HUDEP-2 (cell line): ENCODE measurements around the gene EML4.
A peak's percentile ranks its signal among the peaks of the same experiment; 100 is the strongest.
"Not testable (repeated sequence)": the region's sequence is repeated elsewhere in the genome, so short reads cannot be mapped to it uniquely, and the experiment has no call there.

Experiments used
- DNase-seq, 76 experiments: peaks; one replicate each; lab custom pipeline; 2025; ENCODE audit not compliant: unreplicated experiment in 76 of 76; lab: John Stamatoyannopoulos, UW

The EML4 gene

DNA sequence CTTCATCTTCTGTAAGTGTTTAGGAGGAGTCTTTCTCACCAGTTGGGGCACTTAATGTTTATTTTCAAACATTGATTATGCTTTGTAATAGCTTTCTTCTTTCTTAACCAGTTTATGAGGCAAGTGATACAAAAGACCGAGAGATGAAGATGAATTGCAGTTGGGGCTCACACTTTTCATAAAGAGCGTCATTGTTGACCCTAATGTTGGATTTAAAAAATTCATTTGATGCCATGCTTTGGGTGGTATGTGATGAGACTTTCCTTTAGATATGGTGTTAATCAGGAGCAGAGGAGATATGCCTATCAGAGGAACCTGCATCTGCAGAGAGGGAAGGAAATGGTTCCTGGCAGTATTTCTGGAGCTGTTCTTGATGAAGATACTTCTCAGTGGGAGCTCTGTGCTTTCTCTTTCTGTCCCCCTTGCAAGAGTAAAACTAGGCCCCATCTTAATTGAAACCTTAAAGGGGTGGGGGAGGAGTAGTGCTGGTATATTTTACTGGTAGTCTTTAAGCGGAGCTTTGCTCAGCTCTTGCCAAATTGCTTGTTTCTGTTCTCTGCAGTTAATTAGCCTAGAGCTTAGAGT lies 2.3 kb downstream of the EML4 start:
- no peak for DNase-seq

DNA sequence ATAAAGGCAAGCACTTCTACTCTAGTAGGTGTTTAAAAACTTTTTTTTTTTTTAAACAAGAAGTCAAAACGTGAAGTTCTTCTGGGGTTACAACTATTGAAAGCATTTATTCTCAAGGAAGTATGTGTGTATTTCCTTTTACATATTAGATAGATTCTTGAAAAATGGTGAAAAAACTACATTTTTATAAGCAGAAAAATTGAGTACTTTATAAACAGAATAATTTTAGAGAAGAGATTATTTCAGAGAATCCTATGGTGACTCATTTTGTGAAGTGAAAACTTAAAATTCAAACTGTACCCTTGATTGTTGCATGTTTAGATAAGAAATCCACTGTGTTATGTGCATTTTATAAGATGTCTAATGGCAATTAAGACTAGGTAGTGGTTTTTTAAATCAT lies 2.9 kb downstream of the EML4 start:
- no peak for DNase-seq

DNA sequence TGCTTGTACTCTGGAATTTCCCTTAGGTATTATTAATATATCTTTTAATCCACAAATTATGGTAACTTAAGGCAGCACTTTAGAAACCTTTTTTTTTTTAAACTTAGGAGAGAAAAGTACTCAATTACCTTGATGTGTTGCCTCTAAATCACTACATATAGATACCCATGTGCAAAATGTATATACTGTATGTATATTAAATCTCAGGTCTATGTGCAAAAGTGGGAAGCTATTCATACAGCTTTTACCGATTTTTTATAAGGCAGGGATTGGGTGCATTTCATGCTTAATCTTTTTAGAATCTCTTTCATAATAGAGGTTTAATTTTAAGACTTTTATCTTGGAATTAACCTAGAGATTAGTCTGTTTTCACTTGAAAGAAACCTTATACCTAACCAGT lies 3.4 kb downstream of the EML4 start:
- no peak for DNase-seq

DNA sequence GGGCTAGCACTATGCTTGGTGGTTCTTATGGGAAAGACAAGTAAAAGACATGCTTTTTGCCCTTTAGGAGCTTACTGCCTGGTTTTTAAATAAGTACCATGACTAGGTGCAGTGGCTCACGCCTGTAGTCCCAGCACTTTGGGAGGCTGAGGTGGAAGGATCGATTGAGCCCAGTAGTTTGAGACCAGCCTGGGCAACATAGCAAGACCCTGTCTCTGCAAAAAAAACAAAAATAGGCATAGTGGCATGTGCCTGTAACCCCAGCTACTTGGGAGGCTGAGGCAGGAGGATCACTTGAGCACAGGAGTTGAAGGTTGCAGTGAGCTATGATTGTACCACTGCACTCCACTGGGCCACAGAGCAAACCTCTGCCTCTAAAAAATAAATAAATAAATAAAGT lies 4.3 kb downstream of the EML4 start:
- DNase-seq = not testable (repeated sequence)

DNA sequence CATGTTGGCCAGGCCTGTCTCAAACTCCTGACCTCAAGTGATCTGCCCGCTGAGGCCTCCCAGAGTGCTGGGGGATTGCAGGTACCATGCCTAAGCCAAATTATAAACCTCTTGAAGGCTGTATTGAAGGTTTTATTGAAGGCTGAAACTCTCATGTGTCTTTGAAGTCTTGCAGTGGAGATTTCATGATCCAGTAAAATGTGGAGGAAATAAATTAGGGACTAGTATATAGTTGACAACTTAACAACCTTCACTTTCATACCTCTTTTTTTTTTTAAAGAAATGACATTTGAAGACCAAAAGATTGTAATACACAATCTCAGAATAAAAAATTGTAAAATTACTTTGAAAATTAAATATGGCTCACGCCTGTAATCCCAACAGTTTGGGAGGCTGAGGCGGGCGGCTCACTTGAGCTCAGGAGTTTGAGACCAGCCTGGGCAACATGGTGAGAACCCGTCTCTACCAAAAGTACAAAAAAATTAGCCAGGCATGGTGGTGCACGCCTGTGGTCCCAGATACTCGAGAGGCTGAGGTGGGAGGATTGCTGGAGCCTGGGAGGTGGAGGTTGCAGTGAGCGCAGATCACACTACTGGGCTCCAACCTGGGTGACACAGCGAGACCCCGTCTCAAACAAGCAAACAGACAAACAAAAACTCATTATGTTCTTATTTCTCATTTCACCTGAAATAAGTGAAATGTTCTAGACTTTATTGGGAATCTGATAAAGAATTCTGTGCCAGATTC lies 8.0 kb downstream of the EML4 start:
- no peak for DNase-seq

DNA sequence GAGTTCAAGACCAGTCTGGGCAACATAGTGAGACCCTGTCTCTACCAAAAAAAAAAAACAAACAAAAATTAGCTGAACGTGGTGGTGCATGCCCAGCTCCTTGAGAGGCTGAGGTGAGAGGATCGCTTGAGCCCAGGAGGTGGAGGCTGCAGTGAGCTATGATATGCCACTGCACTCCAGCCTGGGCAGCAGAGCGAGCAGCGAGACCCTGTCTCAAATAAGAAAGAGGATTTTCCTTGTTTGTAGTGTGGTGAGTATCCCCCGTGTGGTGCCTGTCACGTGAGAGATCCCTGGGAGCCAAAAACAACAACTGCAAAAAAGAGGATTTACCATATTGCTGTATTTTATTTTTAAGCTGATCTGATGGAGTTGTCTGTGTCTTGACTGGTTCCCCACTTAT lies 9.2 kb downstream of the EML4 start:
- no peak for DNase-seq

DNA sequence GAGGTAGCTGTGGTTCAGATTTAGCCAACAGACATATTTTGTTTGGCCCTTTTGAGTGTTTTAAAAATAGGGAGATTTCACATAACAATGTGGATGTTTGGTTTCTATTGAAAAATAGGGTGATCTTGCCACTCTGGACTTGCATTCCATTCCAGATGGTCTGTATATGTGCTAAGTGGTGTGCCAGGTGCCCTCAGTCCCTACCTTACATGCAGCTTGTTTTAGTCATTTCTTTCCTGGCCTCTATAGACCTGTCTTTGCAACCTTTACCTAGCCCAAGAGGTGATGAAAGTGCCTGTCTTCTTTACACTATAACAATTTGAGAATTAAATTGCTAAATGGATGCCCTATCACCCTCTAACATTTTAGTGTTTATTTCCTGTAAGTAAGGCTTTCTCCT lies 11.1 kb downstream of the EML4 start:
- no peak for DNase-seq

DNA sequence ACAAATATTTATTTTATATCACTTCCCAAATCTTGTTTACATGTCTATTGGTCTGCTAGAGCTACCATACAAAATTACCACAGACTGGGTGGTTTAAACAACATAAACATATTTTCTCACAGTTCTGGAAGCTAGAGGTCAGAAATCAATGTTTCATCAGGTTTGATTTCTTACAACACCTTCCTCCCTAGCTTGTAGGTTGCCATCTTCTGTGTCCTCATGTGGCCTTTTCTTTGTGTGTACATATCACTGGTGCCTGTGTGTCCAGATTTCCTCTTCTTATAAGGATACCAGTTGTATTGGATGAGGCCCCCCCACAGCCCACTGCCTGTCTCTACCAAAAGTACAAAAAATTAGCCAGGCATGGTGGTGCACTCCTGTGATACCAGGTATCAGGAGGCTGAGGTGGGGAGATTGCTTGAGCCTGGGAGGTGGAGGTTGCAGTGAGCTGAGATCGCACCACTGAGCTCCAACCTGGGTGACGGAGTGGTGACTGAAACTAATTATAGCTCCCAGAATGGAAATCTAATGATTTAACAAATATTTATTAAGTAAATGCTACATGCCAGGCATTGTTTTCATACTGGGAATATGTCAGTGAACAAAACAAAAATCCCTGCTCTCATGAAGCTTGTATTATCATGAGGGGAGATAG lies 13.6 kb downstream of the EML4 start:
- DNase-seq = no peak

DNA sequence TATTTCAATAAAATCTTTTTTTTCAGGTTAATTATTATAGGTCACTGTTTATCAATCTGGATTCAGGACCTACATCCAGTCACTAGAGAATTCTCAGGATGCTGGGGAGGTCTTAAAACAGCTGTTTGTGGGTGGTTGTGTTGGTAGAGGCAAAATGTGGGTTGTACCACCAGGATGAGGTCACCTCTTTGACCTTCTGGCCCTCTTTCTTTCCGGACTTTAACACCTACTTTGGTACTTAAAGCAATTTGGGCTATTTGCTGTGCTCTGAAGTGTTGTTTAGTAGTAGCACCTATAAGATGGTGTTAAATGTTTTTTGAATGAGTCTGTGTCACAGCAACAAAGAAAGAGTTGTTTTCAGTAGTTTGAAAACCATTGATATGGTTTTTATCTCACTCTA lies 14.6 kb downstream of the EML4 start:
- no peak for DNase-seq

DNA sequence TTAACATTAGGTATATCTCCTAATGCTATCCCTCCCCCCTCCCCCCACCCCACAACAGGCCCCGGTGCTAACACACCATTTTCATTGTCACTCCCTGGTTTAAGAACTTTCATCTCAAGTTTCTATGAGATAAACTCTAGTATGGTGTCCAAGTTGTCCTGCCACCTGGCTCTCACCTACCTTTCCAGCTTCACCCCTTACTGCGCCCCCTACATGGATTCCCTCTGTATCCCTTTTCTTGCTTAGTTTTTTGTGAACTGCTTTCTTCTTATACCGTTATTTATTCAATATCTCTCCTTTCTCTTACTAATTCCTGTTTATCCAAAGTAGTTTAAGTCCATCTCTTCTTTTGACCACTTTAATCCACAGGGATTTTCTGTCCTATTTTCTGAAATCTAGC lies 15.2 kb downstream of the EML4 start:
- no peak for DNase-seq

DNA sequence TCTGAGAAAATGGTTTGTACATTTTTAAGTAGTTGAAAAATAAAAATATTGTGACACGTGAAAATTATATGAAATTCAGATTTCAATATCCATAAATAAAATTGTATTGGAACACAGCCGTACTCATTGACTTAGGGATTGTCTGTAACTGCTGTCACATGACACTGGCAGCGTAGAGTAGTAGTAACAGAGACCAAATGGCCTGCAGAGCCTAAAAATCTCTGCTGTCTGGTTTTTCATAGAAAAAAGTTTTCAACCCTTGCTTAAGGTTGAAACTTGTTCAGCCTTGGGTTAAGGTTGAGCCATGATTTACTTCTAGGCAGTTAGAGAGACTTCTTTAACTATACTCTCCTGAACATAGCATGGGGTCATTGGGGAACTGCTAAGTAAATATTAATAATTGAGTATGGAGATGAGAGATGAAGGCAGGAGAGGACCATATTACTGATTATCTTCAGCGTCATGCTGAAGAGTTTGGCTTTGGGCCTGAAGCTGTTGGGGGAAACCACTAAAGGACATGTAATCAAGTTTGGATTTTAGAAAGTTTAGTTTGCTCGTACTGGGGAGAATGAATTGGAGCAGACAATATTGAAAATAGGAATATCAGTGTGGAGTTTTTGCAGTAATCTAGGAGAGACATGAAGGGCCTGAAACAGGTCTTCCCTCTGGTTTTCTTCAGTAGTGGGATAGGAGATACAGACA lies 16.2 kb downstream of the EML4 start:
- peak in 1 of 76 experiments; percentile 3 for DNase-seq

DNA sequence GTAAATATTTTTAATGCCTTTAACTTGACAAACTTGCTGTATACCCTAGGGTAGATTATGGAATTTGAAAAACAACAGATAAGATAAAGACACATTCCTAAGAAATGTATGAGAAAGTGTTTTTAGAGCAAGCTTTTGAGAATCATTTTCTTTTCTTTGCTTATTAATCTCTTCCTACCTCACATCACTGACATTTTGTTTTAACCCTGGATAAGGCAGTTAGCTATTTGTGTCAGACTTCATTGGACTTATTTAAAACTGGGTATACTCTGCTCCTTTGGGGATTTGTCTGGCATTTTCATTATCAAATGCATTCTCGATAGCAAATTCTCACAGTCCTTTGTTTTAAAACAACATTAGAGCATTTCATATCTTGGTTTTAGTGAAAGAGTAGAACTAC lies 17.2 kb downstream of the EML4 start:
- DNase-seq = no peak

DNA sequence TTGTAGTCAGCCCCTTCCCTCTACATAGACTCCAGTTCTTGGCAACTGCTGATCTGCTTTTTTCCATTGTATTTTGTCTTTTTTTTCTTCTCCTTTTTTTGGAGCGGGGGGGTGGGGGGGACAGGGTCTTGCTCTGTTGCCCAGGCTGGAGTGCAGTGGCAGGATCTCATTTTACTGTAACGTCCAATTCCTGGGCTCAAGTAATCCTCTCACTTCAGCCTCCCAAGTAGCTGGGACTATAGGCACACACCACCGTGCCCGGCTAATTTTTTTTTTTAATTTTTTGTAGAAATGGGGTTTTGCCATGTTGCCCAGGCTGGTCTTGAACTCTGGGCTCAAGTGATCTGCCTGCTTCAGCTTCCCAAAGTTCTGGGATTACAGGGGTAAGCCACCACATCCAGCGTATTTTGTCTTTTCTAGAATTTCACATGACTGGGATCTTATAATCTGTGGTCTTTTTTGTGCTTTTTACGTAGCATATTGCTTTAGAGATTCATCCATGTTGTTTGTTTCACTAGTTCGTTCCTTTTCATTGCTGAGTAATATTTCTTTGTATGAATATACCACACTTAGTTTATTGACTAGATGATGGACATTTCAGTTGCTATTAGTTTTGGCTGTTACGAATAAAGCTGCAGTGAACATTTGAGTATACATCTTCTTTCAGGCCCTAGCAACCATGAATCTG lies 17.9 kb downstream of the EML4 start:
- DNase-seq = no peak

DNA sequence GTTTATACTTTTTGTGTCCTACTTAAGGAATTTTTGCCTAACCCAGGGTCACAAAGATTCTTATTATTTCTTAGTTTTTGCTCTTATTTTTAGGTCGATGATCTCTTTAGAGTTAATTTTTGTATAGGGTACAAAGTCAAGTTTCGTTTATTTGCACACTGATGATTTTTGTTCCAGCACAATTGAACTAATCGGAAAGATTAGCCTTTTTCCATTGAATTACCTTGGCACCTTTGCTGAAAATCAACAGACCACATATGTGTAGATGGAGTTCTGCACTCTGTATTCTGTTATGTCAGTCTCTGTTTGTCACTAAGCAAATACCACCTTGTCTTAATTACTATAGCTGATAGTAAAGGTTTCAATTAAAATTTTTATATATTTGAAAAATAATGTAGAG lies 18.7 kb downstream of the EML4 start:
- no peak for DNase-seq

DNA sequence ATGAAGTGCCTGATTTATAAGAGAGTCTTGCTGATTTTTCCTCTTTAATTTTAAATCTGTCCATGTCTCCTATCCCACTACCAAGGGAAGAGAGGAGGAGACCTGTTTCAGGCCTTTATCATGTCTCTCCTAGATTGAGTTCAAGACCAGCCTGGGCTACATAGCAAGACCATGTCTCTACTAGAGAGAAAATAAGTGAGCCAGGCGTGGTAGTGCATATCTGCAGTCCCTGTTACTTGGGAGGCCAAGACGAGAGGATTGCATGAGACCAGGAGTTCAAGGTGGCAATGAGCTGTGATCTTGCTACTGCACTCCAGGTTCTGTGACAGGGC lies 20.0 kb downstream of the EML4 start:
- no peak for DNase-seq

DNA sequence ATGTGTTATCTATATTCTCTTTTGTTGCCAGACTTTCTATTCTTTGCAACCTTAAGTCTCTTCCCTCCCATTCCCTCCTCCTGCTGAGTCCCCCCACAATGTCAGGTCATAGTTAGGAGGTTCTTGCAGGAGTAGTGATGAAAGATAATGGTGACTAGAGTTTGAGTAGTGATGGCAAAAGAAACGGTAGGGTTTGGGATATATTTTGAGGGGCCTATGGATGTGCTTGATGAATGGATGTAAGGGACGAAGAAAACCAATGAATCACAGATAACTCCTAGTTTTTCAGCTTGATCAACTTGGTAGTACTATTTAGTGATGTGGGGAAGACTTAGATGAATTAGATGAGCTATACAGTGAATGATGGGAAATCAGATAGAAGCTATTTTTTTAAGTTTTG lies 21.0 kb downstream of the EML4 start:
- DNase-seq = no peak

DNA sequence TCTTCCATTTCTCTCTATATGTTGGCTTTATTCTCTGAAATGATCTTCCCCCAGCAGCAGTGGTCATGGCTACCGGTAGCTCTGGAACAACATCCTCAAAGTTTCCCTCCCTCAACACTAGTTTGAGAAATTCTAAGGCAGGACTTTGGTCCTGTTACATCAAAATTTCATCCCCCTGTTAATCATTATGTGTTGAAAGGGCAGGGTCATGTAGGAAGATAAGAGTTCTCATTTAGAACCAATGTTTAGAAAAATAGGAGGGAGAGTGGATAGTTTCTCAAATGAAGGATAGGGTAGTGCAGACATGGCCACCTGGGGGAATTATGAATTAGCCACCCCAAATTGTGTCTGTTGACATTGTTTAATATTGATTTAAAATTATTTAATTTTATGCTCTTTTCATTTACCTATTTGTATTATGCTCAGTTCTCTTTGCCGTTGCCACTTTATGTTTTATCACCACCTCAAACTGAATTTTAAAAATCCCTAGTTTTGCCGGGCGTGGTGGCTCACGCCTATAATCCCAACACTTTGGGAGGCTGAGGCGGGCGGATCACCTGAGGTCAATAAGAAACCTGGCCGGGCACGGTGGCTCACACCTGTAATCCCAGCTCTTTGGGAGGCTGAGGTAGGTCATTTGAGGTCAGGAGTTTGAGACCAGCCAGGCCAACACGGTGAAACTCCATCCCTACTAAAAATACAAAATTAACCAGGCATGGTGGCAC lies 22.3 kb downstream of the EML4 start:
- no peak for DNase-seq

DNA sequence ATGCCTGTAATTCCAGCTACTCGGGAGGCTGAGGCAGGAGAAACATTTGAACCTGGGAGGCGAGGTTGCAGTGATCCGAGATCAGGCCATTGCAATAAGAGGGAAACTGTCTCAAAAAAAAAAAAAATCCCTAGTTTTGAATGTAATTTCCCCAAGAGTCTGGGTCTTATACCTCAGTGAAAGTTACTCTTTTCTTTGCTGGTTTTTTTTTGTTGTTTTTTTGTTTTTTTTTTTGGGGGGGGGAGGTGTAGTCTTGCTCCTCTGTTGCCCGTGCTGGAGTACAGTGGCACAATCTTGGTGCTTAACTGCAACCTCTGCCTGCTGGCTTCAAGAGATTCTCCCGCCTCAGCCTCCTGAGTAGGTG lies 22.8 kb downstream of the EML4 start:
- no peak for DNase-seq

DNA sequence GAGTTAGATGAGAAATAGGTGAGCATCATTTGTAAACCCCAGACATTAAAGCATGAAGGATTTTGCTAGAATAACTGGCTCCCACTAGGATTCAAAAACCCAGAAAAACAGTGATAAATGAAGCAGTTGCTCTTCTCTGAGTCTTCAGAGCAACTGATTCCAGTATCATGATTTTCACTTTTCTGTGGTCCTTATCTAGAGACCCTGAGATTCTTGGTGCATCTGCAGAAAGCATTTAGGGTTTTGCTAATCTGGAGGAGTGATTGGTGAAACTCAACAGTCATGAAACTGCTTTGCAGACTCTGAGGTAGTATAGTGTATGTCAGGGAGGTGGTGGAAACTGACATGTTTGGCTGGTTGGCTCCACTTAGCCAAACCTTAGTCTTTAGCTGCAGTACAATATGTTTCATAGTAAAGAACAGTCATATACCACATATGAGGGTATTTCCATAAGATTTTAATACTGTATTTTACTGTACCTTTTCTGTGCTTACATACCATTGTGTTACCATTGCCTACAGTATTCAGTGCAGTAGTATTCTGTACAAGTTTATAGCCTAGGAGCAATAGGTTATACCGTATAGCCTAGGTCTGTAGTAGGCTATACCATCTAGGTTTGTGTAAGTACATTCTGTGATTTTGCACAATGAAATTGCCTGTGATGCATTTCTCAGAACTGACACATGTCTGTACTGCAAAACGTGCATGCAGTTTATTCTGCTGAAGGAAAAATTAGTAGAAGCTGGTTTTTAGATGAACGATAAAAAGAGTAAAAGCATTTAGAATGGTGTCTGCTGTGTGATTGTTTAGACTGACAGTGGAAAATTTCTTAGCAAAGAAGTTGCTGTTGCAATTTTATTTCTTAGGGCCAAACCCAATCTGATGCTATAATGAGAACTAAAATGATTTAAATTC lies 23.8 kb downstream of the EML4 start:
- DNase-seq = no peak
